HG03469 (cell line): ENCODE measurements around the gene LLGL2.
"Not testable (repeated sequence)": the region's sequence is repeated elsewhere in the genome, so short reads cannot be mapped to it uniquely, and the experiment has no call there.

ENCODE experiments used
- ATAC-seq: cut with Tn5 transposase; IDR thresholded peaks from one replicate; pipeline ENCODE4 v1.9.1; 2021; ENCODE audit warnings: mild to moderate bottlenecking, moderate library complexity, moderate number of reproducible peaks; ENCODE audit not compliant: unreplicated experiment

The LLGL2 gene

GRCh38 chr17:75524970-75525805, at the start of gene LLGL2:
Gene LLGL2, plus strand, starts transcription at chr17:75525697. Its CDS starts 17,730 bp downstream, at chr17:75543427.
- ATAC-seq = peak; percentile 76

- no peak for ATAC-seq
Observed at GRCh38 chr17:75475851-75476250, 49.6 kb upstream of the LLGL2 start.

GRCh38 chr17:75476271-75476671, 49.2 kb upstream of the LLGL2 start:
- ATAC-seq = no peak

- ATAC-seq = no peak
Observed at GRCh38 chr17:75476752-75477489, 48.6 kb upstream of the LLGL2 start.

GRCh38 chr17:75477490-75477862, 48.0 kb upstream of the LLGL2 start:
- not testable (repeated sequence) for ATAC-seq

GRCh38 chr17:75478508-75478907, 47.0 kb upstream of the LLGL2 start:
- no peak for ATAC-seq

- ATAC-seq = no peak
Observed at GRCh38 chr17:75480281-75480680, 45.2 kb upstream of the LLGL2 start.

- ATAC-seq = no peak
Observed at GRCh38 chr17:75481194-75482068, 44.1 kb upstream of the LLGL2 start.

- no peak for ATAC-seq
Observed at GRCh38 chr17:75482098-75482942, 43.2 kb upstream of the LLGL2 start.

GRCh38 chr17:75485688-75486087, 39.8 kb upstream of the LLGL2 start:
- no peak for ATAC-seq

GRCh38 chr17:75486151-75486550, 39.3 kb upstream of the LLGL2 start:
- no peak for ATAC-seq

- no peak for ATAC-seq
Observed at GRCh38 chr17:75486951-75487350, 38.5 kb upstream of the LLGL2 start.

- ATAC-seq = no peak
Observed at GRCh38 chr17:75487351-75488070, 38.0 kb upstream of the LLGL2 start.

GRCh38 chr17:75488693-75489510, 36.6 kb upstream of the LLGL2 start:
- ATAC-seq = no peak

GRCh38 chr17:75489511-75489955, 36.0 kb upstream of the LLGL2 start:
- no peak for ATAC-seq

GRCh38 chr17:75490173-75490743, 35.2 kb upstream of the LLGL2 start:
- ATAC-seq = no peak

- ATAC-seq = no peak
Observed at GRCh38 chr17:75490953-75491649, 34.4 kb upstream of the LLGL2 start.

- no peak for ATAC-seq
Observed at GRCh38 chr17:75491680-75492079, 33.8 kb upstream of the LLGL2 start.
